Measurements from ENCODE around the gene COMMD6. TPM values are rescaled to one million over a fixed set of nuclear protein-coding genes. Genes with fewer than 3 reads are reported as not detected.
A peak's percentile ranks its signal among the peaks of the same experiment; 100 is the strongest.

Gene COMMD6
- total and polyA plus RNA-seq, 2 donors (not counting 3 experiments of a cell fraction or from before 2014, with no cell fraction given): 71.7 to 122 TPM

DNA sequence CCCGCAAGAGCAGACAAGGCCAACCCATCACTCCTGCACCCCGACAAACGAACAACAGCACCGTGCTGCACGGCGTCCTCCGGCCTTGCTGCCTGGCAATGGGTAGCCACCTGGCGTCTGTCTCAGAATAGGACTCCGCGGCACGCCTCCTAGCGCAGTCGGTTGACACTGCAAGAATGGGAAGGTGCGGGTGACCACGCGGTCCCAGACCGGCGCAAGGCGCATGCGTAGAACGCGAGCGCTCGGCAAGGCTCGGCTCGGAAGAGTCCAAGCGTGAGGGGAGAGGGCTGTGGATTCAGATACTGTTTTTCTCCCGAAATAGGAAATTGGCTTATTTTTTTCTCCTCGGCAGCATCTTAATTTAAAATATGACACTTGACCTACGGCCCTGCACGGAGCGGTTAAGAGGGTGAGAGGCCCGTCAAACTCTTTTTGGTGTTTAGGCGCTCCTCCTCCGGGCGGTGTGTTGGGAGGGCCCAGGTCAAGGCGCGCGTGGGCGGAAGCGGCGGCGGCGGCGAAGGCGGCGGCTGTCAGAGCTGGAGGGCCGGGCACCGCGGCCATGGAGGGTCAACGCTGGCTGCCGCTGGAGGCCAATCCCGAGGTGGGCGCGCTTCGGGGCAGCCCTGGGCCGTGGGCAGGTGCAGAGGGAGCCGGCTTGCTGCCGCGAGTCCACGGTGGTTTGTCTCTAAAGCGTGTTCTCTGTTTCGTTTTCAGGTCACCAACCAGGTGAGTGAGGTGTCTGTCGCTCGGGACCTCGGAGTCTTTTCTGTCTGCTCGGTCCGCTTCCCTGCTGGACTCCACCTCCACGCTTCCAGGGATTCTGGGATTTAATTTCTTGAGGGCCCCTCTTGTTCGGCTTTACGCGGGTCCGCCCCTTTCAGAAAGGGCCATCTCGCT, 11.9 kb upstream of the COMMD6 start, which contains the start of gene UCHL3:
Gene UCHL3, plus strand, starts transcription at position 530 of the 897 bp plus-strand sequence. Its CDS starts 30 bp downstream, at position 560.
- H3K4me3 ChIP-seq (replicated peaks in 1 of 3; ENCODE audit: insufficient read depth in 1 of 3, low read depth in 1 of 3, low read length in 3 of 3): peak within 1 kb of the TSS; percentile 81 to 92 (median 86)
- dilution Hi-C loops (cut with MboI; ENCODE audit: extremely low pct_ligation_motif_present, low sequenced_read_pairs) (no loop called here), intact Hi-C loops (cut with micrococcal nuclease) (loop anchor here (1.0 kb wide), 4 partner anchors 11 to 183 kb away; partner anchors contain the start of gene TBC1D4)
- H3K9me1 ChIP-seq (replicated peaks; ENCODE audit: control insufficient read depth, extremely low read depth, insufficient read depth, low read length): no peaks in the 10 kb centered on the region
- FAIRE-seq: peak; percentile 98
- TF ChIP-seq, protein P1, sequence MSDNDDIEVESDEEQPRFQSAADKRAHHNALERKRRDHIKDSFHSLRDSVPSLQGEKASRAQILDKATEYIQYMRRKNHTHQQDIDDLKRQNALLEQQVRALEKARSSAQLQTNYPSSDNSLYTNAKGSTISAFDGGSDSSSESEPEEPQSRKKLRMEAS (IDR thresholded peaks at IDR 0.05; ENCODE audit: insufficient read depth, insufficient read length): peak; percentile 95
- no peak for TF ChIP-seq JUN (IDR thresholded peaks at IDR 0.05; ENCODE audit: borderline replicate concordance, insufficient read depth, insufficient read length, low read depth)
- TF ChIP-seq EZH2 (IDR thresholded peaks at IDR 0.05; ENCODE audit: borderline replicate concordance, low read depth, low read length, severe bottlenecking): no peak
- TF ChIP-seq, protein P2, sequence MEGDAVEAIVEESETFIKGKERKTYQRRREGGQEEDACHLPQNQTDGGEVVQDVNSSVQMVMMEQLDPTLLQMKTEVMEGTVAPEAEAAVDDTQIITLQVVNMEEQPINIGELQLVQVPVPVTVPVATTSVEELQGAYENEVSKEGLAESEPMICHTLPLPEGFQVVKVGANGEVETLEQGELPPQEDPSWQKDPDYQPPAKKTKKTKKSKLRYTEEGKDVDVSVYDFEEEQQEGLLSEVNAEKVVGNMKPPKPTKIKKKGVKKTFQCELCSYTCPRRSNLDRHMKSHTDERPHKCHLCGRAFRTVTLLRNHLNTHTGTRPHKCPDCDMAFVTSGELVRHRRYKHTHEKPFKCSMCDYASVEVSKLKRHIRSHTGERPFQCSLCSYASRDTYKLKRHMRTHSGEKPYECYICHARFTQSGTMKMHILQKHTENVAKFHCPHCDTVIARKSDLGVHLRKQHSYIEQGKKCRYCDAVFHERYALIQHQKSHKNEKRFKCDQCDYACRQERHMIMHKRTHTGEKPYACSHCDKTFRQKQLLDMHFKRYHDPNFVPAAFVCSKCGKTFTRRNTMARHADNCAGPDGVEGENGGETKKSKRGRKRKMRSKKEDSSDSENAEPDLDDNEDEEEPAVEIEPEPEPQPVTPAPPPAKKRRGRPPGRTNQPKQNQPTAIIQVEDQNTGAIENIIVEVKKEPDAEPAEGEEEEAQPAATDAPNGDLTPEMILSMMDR (IDR thresholded peaks at IDR 0.05; ENCODE audit: extremely low read depth in 1 of 2, insufficient read depth in 1 of 2, low read depth in 1 of 2, low read length in 2 of 2): peak; percentile 78 to 91
- TF ChIP-seq MYC (IDR thresholded peaks at IDR 0.05; ENCODE audit: low read depth, low read length): peak; percentile 93
- TF ChIP-seq FOS (IDR thresholded peaks at IDR 0.05; ENCODE audit: borderline replicate concordance, insufficient read depth, low read length): no peak
- TF ChIP-seq POLR2A (IDR thresholded peaks at IDR 0.05; ENCODE audit: low read depth, low read length): peak; percentile 84
- TSS peak; percentile 80 for BruUV-seq (replicated peaks)
- POLR2A ChIA-PET: no interaction called here
- peak within 1 kb of the TSS; percentile 96 for H3K27ac ChIP-seq (ENCODE audit: insufficient read depth, low read depth, low read length)
- H3K79me2 ChIP-seq (ENCODE audit: control insufficient read depth, insufficient read depth, low read length): peaks cover 22% of the 10 kb centered on the region
- no peaks in the 10 kb centered on the region for H3K27me3 ChIP-seq (ENCODE audit: control insufficient read depth in 2 of 2, insufficient read depth in 2 of 2, low read length in 2 of 2)
- H4K20me1 ChIP-seq (replicated peaks; ENCODE audit: control insufficient read depth, extremely low read depth, insufficient read depth, low read length): no peaks in the 10 kb centered on the region
- H3K4me1 ChIP-seq (ENCODE audit: control insufficient read depth, extremely low read depth, insufficient read depth, low read length): peaks cover 10% of the 10 kb centered on the region
- CTCF ChIA-PET: interaction anchor here (0.6 to 1.7 kb wide), 6 partner anchors 10 to 320 kb away, joined by 3 to 15 read pairs (median 6); partner anchors contain the start of gene TBC1D4
- peak within 1 kb of the TSS; percentile 98 for H3K4me2 ChIP-seq (ENCODE audit: insufficient read depth, low read length)
- DNase-seq (ENCODE audit: low read depth, low spot score): peak; percentile 95
- H3K9me3 ChIP-seq (replicated peaks; ENCODE audit: control insufficient read depth, insufficient read depth, low read length): no peaks in the 10 kb centered on the region
- peak within 1 kb of the TSS; percentile 97 for H3K9ac ChIP-seq (replicated peaks; ENCODE audit: extremely low read depth, insufficient read depth, low read length)
- H3K36me3 ChIP-seq (ENCODE audit: control insufficient read depth in 2 of 2, extremely low read depth in 1 of 2, insufficient read depth in 2 of 2, low read length in 2 of 2): no peaks in the 10 kb centered on the region
- H2AFZ ChIP-seq (ENCODE audit: low read depth, low read length): peak within 1 kb of the TSS; percentile 99
